SK-N-SH (cell line): ENCODE measurements around the gene LPCAT1. TPM values are rescaled to one million over a fixed set of nuclear protein-coding genes. Genes with fewer than 3 reads are reported as not detected.

Experiments
- CTCF ChIA-PET: fragments of 300-600, 350-600 bp; formaldehyde crosslinking; extraction: SDS; loops from one replicate; lab custom pipeline; 2021; lab: Yijun Ruan, JAX
- POLR2A ChIA-PET: fragments of 350-600 bp; sonication (Branson Sonifier 250); formaldehyde crosslinking; extraction: SDS; loops from one replicate; lab custom pipeline; 2020; ENCODE audit warnings: antibody characterized with exemption, inconsistent platforms; lab: Yijun Ruan, JAX
- DNase-seq: peaks from one replicate; pipeline ENCODE4 v3.0.0; 2012
- H2AFZ ChIP-seq: fragments of 200-600 bp; sonication (generic); 2 replicates; pipeline ENCODE4 v1.8.1; 2016; ENCODE audit warnings: antibody characterized with exemption, mild to moderate bottlenecking, low read depth
- H3F3A ChIP-seq: fragments of 200-600 bp; sonication (generic); replicated peaks from 2 replicates; pipeline ENCODE3; 2016; ENCODE audit warnings: antibody characterized with exemption, mild to moderate bottlenecking; ENCODE audit not compliant: insufficient read depth
- H3K27ac ChIP-seq, 2 experiments: fragments of 200-500 bp in 1 of 2; fragments of 200-600 bp in 1 of 2; sonication (Bioruptor generic) in 1 of 2; sonication (generic), shearing (Covaris generic) in 1 of 2; 2 replicates each; pipeline versions ENCODE4 v1.5.1 to v1.6.1; 2014 to 2016; ENCODE audit warnings: low read depth in 2 of 2, inconsistent platforms in 1 of 2, low read length in 1 of 2, mild to moderate bottlenecking in 1 of 2, mixed read lengths in 1 of 2
- H3K27me3 ChIP-seq: fragments of 200-600 bp; sonication (generic), shearing (Covaris generic); 2 replicates; pipeline ENCODE4 v1.6.1; 2016; ENCODE audit warnings: mixed run types; ENCODE audit not compliant: insufficient read depth
- H3K36me3 ChIP-seq, 2 experiments: fragments of 200-500 bp in 1 of 2; fragments of 200-600 bp in 1 of 2; sonication (Bioruptor generic) in 1 of 2; sonication (generic) in 1 of 2; replicated peaks in 1 of 2; 2 replicates each; pipeline versions ENCODE3 to v1.5.1; 2014 to 2016; ENCODE audit warnings: low read length in 1 of 2, mild to moderate bottlenecking in 1 of 2; ENCODE audit not compliant: insufficient read depth in 2 of 2, control insufficient read depth in 1 of 2
- H3K4me1 ChIP-seq, 2 experiments: fragments of 200-500 bp in 1 of 2; fragments of 200-600 bp in 1 of 2; sonication (Bioruptor generic) in 1 of 2; sonication (generic), shearing (Covaris generic) in 1 of 2; 2 replicates each; pipeline versions ENCODE4 v1.5.1 to v1.6.1; 2014 to 2016; ENCODE audit warnings: low read depth in 1 of 2, low read length in 1 of 2, mixed run types in 1 of 2; ENCODE audit not compliant: insufficient read depth in 2 of 2, control insufficient read depth in 1 of 2
- H3K4me2 ChIP-seq: fragments of 200-600 bp; sonication (generic), shearing (Covaris generic); 2 replicates; pipeline ENCODE4 v1.6.1; 2017; ENCODE audit warnings: mixed run types
- H3K4me3 ChIP-seq, 2 experiments: fragments of 200-500 bp in 1 of 2; fragments of 200-600 bp in 1 of 2; sonication (Bioruptor generic) in 1 of 2; sonication (generic), shearing (Covaris generic) in 1 of 2; 2 replicates each; pipeline versions ENCODE4 v1.5.1 to v1.8.1; 2014 to 2016; ENCODE audit warnings: low read depth in 2 of 2, inconsistent platforms in 1 of 2, low read length in 1 of 2, mild to moderate bottlenecking in 1 of 2, mixed read lengths in 1 of 2, moderate library complexity in 1 of 2
- H3K79me2 ChIP-seq: fragments of 200-600 bp; sonication (generic); 2 replicates; pipeline ENCODE4 v1.8.1; 2017; ENCODE audit warnings: mild to moderate bottlenecking; ENCODE audit not compliant: insufficient read depth
- H3K9ac ChIP-seq: fragments of 200-600 bp; sonication (generic); 2 replicates; pipeline ENCODE4 v1.6.1; 2017; ENCODE audit warnings: mixed run types
- H3K9me2 ChIP-seq: fragments of 200-600 bp; sonication (generic); 2 replicates; pipeline ENCODE4 v1.6.1; 2017; ENCODE audit warnings: mixed run types
- H3K9me3 ChIP-seq: fragments of 200-600 bp; sonication (generic); 2 replicates; pipeline ENCODE4 v1.6.1; 2017; ENCODE audit warnings: mixed run types, mild to moderate bottlenecking, moderate library complexity
- H4K20me1 ChIP-seq: fragments of 200-600 bp; sonication (generic); 2 replicates; pipeline ENCODE4 v1.6.1; 2017; ENCODE audit warnings: mild to moderate bottlenecking, mixed run types; ENCODE audit not compliant: insufficient read depth
- ELF1 ChIP-seq: IDR thresholded peaks from 2 replicates; pipeline ENCODE4 v1.4.0; 2012
- EZH2phosphoT487 ChIP-seq: fragments of 200-600 bp; sonication (generic); IDR thresholded peaks from 2 replicates; pipeline ENCODE4 v1.6.1; 2017; ENCODE audit warnings: low read depth, mixed run types, mild to moderate bottlenecking, antibody characterized with exemption, moderate library complexity, borderline replicate concordance
- FOSL2 ChIP-seq: IDR thresholded peaks from 2 replicates; pipeline ENCODE4 v1.4.0; 2012; ENCODE audit warnings: low read depth, mild to moderate bottlenecking, moderate library complexity, borderline replicate concordance
- GABPA ChIP-seq: IDR thresholded peaks from 2 replicates; pipeline ENCODE4 v1.4.0; 2012; ENCODE audit warnings: low read depth, mild to moderate bottlenecking
- JUND ChIP-seq: IDR thresholded peaks from 2 replicates; pipeline ENCODE4 v1.4.0; 2012
- MAX ChIP-seq: IDR thresholded peaks from 2 replicates; pipeline ENCODE4 v1.4.0; 2012; ENCODE audit warnings: low read depth
- NRF1 ChIP-seq: IDR thresholded peaks from 2 replicates; pipeline ENCODE4 v1.6.1; 2012; ENCODE audit warnings: low read depth, mild to moderate bottlenecking, low read length
- SIN3A ChIP-seq: IDR thresholded peaks from 2 replicates; pipeline ENCODE4 v1.6.1; 2012; ENCODE audit warnings: low read depth, mild to moderate bottlenecking, low read length, moderate library complexity, borderline replicate concordance
- TCF12 ChIP-seq: IDR thresholded peaks from 2 replicates; pipeline ENCODE4 v1.4.0; 2012
- TEAD4 ChIP-seq: IDR thresholded peaks from 2 replicates; pipeline ENCODE4 v1.4.0; 2012; ENCODE audit warnings: mild to moderate bottlenecking, borderline replicate concordance; ENCODE audit not compliant: insufficient read depth
- USF1 ChIP-seq: IDR thresholded peaks from 2 replicates; pipeline ENCODE4 v1.4.0; 2012; ENCODE audit warnings: low read depth, borderline replicate concordance
- WGBS: methylation state at CpG from one replicate; pipeline ENCODE4 v1.1.6; 2017; ENCODE audit warnings: low lambda C conversion rate; 5-methylcytosine and 5-hydroxymethylcytosine counted together
- polyA plus RNA-seq, 3 experiments: library from polyadenylated mRNA; depleted of rRNA; stranded (reverse); fragments of >200 nt; gene quantifications; 2 replicates each; pipeline ENCODE4 v1.2.3, GENCODE V29; 2012
- TF ChIP-seq, protein P1 (sequence below): IDR thresholded peaks from 2 replicates; pipeline ENCODE4 v1.4.0; 2012; ENCODE audit warnings: low read depth, borderline replicate concordance
- TF ChIP-seq, protein P2 (sequence below): fragments of 200-600 bp; sonication (generic); IDR thresholded peaks from 2 replicates; pipeline ENCODE4 v1.6.1; 2017; ENCODE audit warnings: antibody characterized with exemption, mild to moderate bottlenecking, moderate library complexity

LPCAT1 gene
- polyA plus RNA-seq, 1 of the 3 experiments (the other 2 are of a cell fraction) = 42.3 TPM

GRCh38 chr5:1564824-1565736 lies 41.3 kb upstream of the LPCAT1 start:
- ChIA-PET POLR2A (no interaction called here), CTCF (interaction anchor here (1.1 kb wide), 1 partner anchor 77 kb away, joined by 3 read pairs; no protein-coding TSS in a partner anchor)
- H2AFZ ChIP-seq = no peak overlapping the region
- H3K9me2 ChIP-seq = no peaks in the 10 kb centered on the region
- no peak for DNase-seq
- WGBS = 90% methylated on average over 15 of the region's 22 CpGs
- H3K9me3 ChIP-seq = no peaks in the 10 kb centered on the region
- H3K79me2 ChIP-seq = no peaks in the 10 kb centered on the region
- H4K20me1 ChIP-seq = no peaks in the 10 kb centered on the region
- TF ChIP-seq NRF1 = no peak
- H3K9ac ChIP-seq = no peak overlapping the region
- H3K4me2 ChIP-seq = no peak overlapping the region
- H3K4me1 ChIP-seq = peaks cover 0 to 2% of the 10 kb centered on the region in 2 experiments; a peak in 1 of 4 replicates
- H3K4me3 ChIP-seq = no peak overlapping the region
- H3K27me3 ChIP-seq = no peaks in the 10 kb centered on the region
- H3F3A ChIP-seq = peaks cover 5% of the 10 kb centered on the region
- no peak overlapping the region for H3K27ac ChIP-seq
- no peaks in the 10 kb centered on the region for H3K36me3 ChIP-seq

- no peak for TF ChIP-seq SIN3A
- TF ChIP-seq FOSL2 = peak; percentile 24; the same call in 1 of the 2 replicates
- TF ChIP-seq MAX = 0 out of 2 replicates have a peak, but pooled peaks have one; percentile 32
- TF ChIP-seq USF1 = no peak
- TF ChIP-seq JUND = peak; percentile 33; the same call in 1 of the 2 replicates
- Histone ChIP-seq H3K27ac (no peak overlapping the region), H3K27me3 (no peaks in the 10 kb centered on the region), H3K9me3 (no peaks in the 10 kb centered on the region), H3K9ac (no peak overlapping the region), H3F3A (peaks cover 5% of the 10 kb centered on the region), H3K4me1 (peaks cover 0 to 2% of the 10 kb centered on the region in 2 experiments; a peak in 1 of 4 replicates), H3K4me2 (no peak overlapping the region; the same call in 1 of the 2 replicates), H3K79me2 (no peaks in the 10 kb centered on the region), H2AFZ (no peak overlapping the region), H3K36me3 (no peaks in the 10 kb centered on the region), H3K9me2 (no peaks in the 10 kb centered on the region), H3K4me3 (no peak overlapping the region), H4K20me1 (no peaks in the 10 kb centered on the region)
- ChIA-PET CTCF (no interaction called here), POLR2A (no interaction called here)
- DNase-seq = no peak
- WGBS = 67% methylated on average over 14 of the region's 14 CpGs
Observed at GRCh38 chr5:1564182-1564748, 40.5 kb upstream of the LPCAT1 start.

DNA sequence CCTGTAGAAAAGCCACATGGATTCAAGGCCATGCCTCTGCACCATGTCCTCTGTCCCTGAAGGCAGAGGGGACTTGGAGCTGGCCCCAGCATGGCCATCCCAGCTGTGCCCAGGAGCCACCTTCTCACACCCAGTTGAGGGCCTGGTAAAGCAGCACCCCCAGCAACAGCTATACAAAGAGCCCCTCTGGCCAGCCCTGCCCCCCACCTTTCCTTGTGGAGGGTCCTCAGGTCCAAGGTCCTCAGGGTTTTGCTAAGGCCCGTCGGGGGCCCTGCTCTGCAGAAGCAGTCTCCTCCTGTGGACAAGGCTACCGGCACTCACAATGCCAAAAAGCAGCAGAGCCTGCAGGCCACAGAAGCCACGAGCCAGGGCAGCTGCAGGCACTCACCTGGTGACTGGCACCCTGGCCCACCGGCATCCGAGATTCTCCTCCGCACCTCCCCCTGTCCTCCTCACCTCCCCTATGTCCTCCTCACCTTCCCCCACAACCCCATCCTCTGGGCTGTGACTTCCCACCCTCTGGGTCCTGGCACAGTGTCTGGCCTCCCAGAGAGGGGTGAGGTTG lies 39.9 kb upstream of the LPCAT1 start:
- Histone ChIP-seq H3K79me2 (no peaks in the 10 kb centered on the region), H3K9me3 (no peaks in the 10 kb centered on the region), H3K27me3 (no peaks in the 10 kb centered on the region), H3F3A (peaks cover 4% of the 10 kb centered on the region), H3K4me1 (peaks cover 0 to 2% of the 10 kb centered on the region in 2 experiments; a peak in 1 of 4 replicates), H3K4me2 (no peak overlapping the region; the same call in 1 of the 2 replicates), H3K36me3 (no peaks in the 10 kb centered on the region), H4K20me1 (no peaks in the 10 kb centered on the region), H3K4me3 (no peak overlapping the region), H3K27ac (no peak overlapping the region), H3K9me2 (no peaks in the 10 kb centered on the region), H3K9ac (no peak overlapping the region), H2AFZ (no peak overlapping the region)
- CTCF ChIA-PET = no interaction called here
- no peak for DNase-seq
- TF ChIP-seq TEAD4 = no peak
- no peak for TF ChIP-seq GABPA
- TF ChIP-seq, protein P1, sequence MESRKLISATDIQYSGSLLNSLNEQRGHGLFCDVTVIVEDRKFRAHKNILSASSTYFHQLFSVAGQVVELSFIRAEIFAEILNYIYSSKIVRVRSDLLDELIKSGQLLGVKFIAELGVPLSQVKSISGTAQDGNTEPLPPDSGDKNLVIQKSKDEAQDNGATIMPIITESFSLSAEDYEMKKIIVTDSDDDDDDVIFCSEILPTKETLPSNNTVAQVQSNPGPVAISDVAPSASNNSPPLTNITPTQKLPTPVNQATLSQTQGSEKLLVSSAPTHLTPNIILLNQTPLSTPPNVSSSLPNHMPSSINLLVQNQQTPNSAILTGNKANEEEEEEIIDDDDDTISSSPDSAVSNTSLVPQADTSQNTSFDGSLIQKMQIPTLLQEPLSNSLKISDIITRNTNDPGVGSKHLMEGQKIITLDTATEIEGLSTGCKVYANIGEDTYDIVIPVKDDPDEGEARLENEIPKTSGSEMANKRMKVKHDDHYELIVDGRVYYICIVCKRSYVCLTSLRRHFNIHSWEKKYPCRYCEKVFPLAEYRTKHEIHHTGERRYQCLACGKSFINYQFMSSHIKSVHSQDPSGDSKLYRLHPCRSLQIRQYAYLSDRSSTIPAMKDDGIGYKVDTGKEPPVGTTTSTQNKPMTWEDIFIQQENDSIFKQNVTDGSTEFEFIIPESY = no peak
- TF ChIP-seq NRF1 = no peak
- TF ChIP-seq TCF12 = no peak
- TF ChIP-seq ELF1 = no peak
- no peak for TF ChIP-seq EZH2phosphoT487
- TF ChIP-seq, protein P2, sequence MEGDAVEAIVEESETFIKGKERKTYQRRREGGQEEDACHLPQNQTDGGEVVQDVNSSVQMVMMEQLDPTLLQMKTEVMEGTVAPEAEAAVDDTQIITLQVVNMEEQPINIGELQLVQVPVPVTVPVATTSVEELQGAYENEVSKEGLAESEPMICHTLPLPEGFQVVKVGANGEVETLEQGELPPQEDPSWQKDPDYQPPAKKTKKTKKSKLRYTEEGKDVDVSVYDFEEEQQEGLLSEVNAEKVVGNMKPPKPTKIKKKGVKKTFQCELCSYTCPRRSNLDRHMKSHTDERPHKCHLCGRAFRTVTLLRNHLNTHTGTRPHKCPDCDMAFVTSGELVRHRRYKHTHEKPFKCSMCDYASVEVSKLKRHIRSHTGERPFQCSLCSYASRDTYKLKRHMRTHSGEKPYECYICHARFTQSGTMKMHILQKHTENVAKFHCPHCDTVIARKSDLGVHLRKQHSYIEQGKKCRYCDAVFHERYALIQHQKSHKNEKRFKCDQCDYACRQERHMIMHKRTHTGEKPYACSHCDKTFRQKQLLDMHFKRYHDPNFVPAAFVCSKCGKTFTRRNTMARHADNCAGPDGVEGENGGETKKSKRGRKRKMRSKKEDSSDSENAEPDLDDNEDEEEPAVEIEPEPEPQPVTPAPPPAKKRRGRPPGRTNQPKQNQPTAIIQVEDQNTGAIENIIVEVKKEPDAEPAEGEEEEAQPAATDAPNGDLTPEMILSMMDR = no peak
- 79% methylated on average over 4 of the region's 7 CpGs for WGBS
- POLR2A ChIA-PET = no interaction called here
